PFSK-1 (cell line): ENCODE measurements around the gene CAMK1D.

Experiments
- FOXP2 ChIP-seq: optimal IDR thresholded peaks from 2 replicates; pipeline ENCODE3; 2011; ENCODE audit warnings: borderline replicate concordance, control low read depth, inconsistent platforms; ENCODE audit not compliant: insufficient read depth; ENCODE audit errors: extremely low read length, extremely low read depth
- POLR2AphosphoS5 ChIP-seq: IDR thresholded peaks from 2 replicates; pipeline ENCODE4 v1.6.1; 2012; ENCODE audit warnings: low read depth, mild to moderate bottlenecking, control low read depth, low read length, moderate library complexity
- REST ChIP-seq, 2 experiments: IDR thresholded peaks; 2 replicates each; pipeline versions ENCODE4 v1.6.1 to v1.8.0; 2011 to 2012; ENCODE audit warnings: low read depth in 2 of 2, low read length in 2 of 2, control low read depth in 1 of 2, inconsistent platforms in 1 of 2, mild to moderate bottlenecking in 1 of 2, moderate library complexity in 1 of 2; ENCODE audit not compliant: insufficient read depth in 1 of 2
- SIN3A ChIP-seq: IDR thresholded peaks from 2 replicates; pipeline ENCODE4 v1.6.1; 2012; ENCODE audit warnings: mild to moderate bottlenecking, low read length, moderate library complexity, borderline replicate concordance; ENCODE audit not compliant: insufficient read depth
- TAF1 ChIP-seq: IDR thresholded peaks from 2 replicates; pipeline ENCODE4 v1.6.1; 2012; ENCODE audit warnings: low read length, control low read depth, borderline replicate concordance; ENCODE audit not compliant: insufficient read depth

CAMK1D gene

DNA sequence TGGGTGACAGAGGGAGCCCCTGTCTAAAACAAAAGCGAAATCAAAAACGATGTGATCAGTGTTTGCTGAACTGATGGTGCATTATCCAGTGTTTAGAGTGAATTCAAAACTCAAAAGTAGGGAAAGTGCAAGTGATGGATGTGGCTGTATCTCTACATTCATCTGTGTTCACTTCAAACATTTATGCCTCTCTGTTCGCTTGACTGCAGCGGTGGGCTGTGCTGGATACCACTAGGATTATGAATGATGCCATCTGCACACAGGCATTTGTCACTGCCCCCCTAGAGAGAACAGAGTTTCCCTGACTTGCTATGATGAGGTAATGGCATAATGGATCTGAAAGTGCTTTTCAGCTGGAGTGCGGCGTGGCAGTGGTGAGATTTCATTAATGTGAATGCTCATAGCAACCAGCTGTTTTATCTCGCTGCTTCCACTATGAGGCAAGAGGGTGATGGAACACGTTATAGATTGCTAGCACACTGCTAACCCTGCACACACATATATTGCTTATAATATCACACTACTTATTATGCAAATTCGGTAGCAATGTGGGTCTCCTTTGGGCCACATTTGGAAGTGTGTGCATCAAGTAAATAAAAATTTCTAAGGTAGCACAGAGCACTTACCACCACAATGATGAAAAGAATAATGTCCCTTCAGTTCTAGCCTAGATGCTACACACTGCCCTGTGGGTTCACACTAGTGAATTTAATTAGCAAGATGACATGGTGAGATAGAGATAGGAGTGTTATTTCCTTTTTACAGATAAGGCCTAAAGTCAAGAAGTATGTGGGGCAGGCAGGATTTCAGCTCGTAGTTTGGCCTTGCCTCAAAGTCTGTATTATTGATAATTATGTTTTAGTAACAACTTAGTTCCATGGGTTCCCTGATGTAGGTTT lies 164.7 kb downstream of the CAMK1D start:
- no peak for TF ChIP-seq REST (IDR thresholded peaks at IDR 0.05; ENCODE audit: insufficient read depth in 1 of 2, low read depth in 2 of 2, low read length in 2 of 2)
- no peak for TF ChIP-seq SIN3A
- TF ChIP-seq POLR2AphosphoS5 = no peak
- TF ChIP-seq TAF1 = no peak
- no peak for TF ChIP-seq FOXP2

GRCh38 chr10:12518024-12518423 lies 168.7 kb downstream of the CAMK1D start:
- TF ChIP-seq POLR2AphosphoS5 = no peak
- TF ChIP-seq SIN3A = no peak
- TF ChIP-seq FOXP2 = no peak
- TF ChIP-seq TAF1 = no peak
- TF ChIP-seq REST (IDR thresholded peaks at IDR 0.05; ENCODE audit: insufficient read depth in 1 of 2, low read depth in 2 of 2, low read length in 2 of 2) = no peak

- TF ChIP-seq REST (IDR thresholded peaks at IDR 0.05; ENCODE audit: insufficient read depth in 1 of 2, low read depth in 2 of 2, low read length in 2 of 2) (no peak), FOXP2 (no peak), SIN3A (no peak), TAF1 (no peak), POLR2AphosphoS5 (no peak)
These were observed 172.1 kb downstream of the CAMK1D start for GRCh38 chr10:12521423-12521822.

DNA sequence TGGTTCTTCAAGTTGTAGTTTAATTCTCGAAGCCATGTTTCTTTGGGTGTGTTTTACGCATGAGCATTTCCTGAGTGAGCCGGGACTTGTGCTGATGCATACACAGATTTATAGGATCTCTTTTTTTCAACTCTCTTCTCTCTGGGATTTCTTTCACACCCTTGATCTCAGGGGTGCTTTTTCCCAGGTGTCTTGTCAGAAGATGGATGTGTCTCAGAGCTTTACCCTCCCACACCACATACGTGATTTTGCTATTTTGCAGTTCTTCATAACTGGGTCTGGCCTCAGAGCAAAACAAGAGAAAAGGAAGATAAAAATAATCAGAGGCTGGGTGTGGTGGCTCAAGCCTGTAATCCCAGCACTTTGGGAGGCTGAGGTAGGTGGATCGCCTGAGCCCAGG lies 177.0 kb downstream of the CAMK1D start:
- TF ChIP-seq TAF1 (no peak), POLR2AphosphoS5 (no peak), FOXP2 (no peak)

DNA sequence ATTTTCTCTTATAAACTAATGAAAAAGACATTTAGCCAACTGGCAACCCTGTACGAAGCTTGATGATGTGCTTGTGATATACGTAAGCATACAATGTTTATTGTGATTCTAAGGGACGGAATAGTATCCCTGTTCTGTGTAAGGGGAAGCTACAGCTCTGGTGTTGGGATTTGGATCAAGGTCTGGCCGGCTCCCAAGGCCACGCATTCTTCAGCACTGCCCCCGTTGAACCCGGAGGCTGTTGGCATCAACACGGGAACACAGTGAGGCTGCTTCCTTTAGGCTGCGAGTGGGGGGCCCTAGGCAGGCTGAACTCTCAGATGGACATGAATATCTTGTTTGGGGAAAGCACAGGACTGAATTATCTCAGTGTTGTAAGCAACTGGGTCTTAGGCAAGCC lies 180.6 kb downstream of the CAMK1D start:
- TF ChIP-seq SIN3A (no peak), REST (IDR thresholded peaks at IDR 0.05; ENCODE audit: insufficient read depth in 1 of 2, low read depth in 2 of 2, low read length in 2 of 2) (no peak)
